ENCODE measurements around the gene AKAP13.

Gene AKAP13

DNA sequence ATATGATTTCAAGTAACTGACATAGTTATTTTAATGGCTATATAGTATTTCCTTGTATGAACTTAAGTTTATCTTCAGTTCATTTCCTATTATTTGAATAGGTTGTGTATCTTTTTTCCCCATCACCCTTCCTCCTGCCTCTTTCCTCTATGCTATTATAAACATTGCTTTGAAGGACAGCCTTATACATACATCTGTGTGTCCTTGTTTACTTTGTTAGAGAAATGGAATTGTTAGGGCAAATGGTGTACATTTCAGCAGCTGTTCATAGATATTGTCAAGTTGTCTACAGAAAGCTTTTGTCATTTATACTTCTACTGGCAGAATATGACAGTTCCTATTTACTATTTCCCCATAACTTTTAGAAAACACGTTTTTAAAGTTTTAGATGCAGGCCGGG, 18.4 kb downstream of the AKAP13 start:
- peaks cover 70% of the 10 kb centered on the region for H3F3A ChIP-seq (ENCODE audit: insufficient read depth)
- H3K79me2 ChIP-seq (ENCODE audit: insufficient read depth, low read length), result peaks cover 98% of the 10 kb centered on the region
- H3K4me2 ChIP-seq (ENCODE audit: low read depth, low read length, poor library complexity, severe bottlenecking), result no peak overlapping the region
- no peak overlapping the region for H3K4me3 ChIP-seq (ENCODE audit: insufficient read depth, low read length, poor library complexity, severe bottlenecking)
- H3K9ac ChIP-seq (ENCODE audit: low read length), result no peak overlapping the region
- TF ChIP-seq, protein P1, sequence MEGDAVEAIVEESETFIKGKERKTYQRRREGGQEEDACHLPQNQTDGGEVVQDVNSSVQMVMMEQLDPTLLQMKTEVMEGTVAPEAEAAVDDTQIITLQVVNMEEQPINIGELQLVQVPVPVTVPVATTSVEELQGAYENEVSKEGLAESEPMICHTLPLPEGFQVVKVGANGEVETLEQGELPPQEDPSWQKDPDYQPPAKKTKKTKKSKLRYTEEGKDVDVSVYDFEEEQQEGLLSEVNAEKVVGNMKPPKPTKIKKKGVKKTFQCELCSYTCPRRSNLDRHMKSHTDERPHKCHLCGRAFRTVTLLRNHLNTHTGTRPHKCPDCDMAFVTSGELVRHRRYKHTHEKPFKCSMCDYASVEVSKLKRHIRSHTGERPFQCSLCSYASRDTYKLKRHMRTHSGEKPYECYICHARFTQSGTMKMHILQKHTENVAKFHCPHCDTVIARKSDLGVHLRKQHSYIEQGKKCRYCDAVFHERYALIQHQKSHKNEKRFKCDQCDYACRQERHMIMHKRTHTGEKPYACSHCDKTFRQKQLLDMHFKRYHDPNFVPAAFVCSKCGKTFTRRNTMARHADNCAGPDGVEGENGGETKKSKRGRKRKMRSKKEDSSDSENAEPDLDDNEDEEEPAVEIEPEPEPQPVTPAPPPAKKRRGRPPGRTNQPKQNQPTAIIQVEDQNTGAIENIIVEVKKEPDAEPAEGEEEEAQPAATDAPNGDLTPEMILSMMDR (IDR thresholded peaks at IDR 0.05; ENCODE audit: insufficient read depth, low read length, poor library complexity, severe bottlenecking), result no peak
- TF ChIP-seq EZH2phosphoT487 (conservative IDR thresholded peaks at IDR 0.05; ENCODE audit: low read length), result no peak
- no peak overlapping the region for H2AFZ ChIP-seq (ENCODE audit: low read depth, low read length, severe bottlenecking)
- no peaks in the 10 kb centered on the region for H3K9me2 ChIP-seq (replicated peaks; ENCODE audit: insufficient read depth, low read length)
- H3K27ac ChIP-seq (ENCODE audit: low read depth, low read length), result peak overlapping the region; percentile 32; the same call in 1 of the 2 replicates
- no peaks in the 10 kb centered on the region for H3K36me3 ChIP-seq (ENCODE audit: low read length)
- no peaks in the 10 kb centered on the region for H3K9me3 ChIP-seq (ENCODE audit: insufficient read depth, low read length)
- peaks cover 29% of the 10 kb centered on the region; the same call in 1 of the 2 replicates for H4K20me1 ChIP-seq (ENCODE audit: low read depth, low read length)
- H3K27me3 ChIP-seq (ENCODE audit: low read length), result no peaks in the 10 kb centered on the region

DNA sequence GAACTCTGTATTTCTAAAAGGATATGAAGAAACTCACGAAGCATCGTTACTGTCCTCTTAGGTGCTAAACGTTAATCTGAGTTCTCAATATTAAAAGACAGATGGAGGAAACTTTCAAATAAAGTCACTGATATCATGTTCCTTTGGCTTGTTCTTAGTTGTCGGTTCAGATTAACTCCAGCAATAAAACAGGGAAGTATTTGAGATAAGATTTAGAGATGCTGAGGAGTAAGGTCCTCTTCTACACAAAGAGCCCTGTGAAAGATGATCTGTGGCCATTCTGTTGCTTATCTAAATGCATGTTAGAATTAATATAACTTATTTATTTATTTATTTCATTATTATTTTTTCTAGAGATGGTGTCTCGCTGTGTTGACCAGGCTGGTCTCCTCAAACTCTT, 19.2 kb downstream of the AKAP13 start:
- H3K4me3 ChIP-seq (ENCODE audit: insufficient read depth, low read length, poor library complexity, severe bottlenecking), result no peak overlapping the region
- TF ChIP-seq, protein P1 (IDR thresholded peaks at IDR 0.05; ENCODE audit: insufficient read depth, low read length, poor library complexity, severe bottlenecking), result no peak
- TF ChIP-seq EZH2phosphoT487 (conservative IDR thresholded peaks at IDR 0.05; ENCODE audit: low read length), result no peak
- H3K9me3 ChIP-seq (ENCODE audit: insufficient read depth, low read length), result no peaks in the 10 kb centered on the region
- peak overlapping the region; percentile 68 for H3K4me2 ChIP-seq (ENCODE audit: low read depth, low read length, poor library complexity, severe bottlenecking)
- no peaks in the 10 kb centered on the region for H3K9me2 ChIP-seq (replicated peaks; ENCODE audit: insufficient read depth, low read length)
- H4K20me1 ChIP-seq (ENCODE audit: low read depth, low read length), result peaks cover 21% of the 10 kb centered on the region; the same call in 1 of the 2 replicates
- no peak overlapping the region for H2AFZ ChIP-seq (ENCODE audit: low read depth, low read length, severe bottlenecking)
- peaks cover 77% of the 10 kb centered on the region for H3F3A ChIP-seq (ENCODE audit: insufficient read depth)
- peaks cover 97% of the 10 kb centered on the region for H3K79me2 ChIP-seq (ENCODE audit: insufficient read depth, low read length)
- H3K27ac ChIP-seq (ENCODE audit: low read depth, low read length), result peak overlapping the region; percentile 72
- no peaks in the 10 kb centered on the region for H3K36me3 ChIP-seq (ENCODE audit: low read length)
- H3K27me3 ChIP-seq (ENCODE audit: low read length), result no peaks in the 10 kb centered on the region
- no peak overlapping the region for H3K9ac ChIP-seq (ENCODE audit: low read length)

DNA sequence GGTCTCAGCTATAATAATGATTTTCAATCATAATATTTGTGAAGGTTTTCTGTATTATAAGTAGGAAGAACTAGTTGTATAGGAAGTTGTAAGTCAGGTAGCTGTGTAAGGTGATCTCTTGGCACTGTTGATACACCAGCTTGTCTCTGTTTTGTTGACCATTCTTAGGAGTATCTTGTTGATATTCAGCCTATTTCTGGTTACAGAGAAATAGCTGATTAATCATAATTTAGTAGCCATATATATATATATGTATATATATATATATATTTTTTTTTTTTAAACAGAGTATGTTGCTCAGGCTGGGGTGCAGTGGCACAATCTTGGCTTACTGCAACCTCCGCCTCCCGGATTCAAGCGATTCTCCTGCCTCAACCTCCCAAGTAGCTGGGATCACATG, 20.2 kb downstream of the AKAP13 start:
- peaks cover 97% of the 10 kb centered on the region for H3K79me2 ChIP-seq (ENCODE audit: insufficient read depth, low read length)
- TF ChIP-seq EZH2phosphoT487 (conservative IDR thresholded peaks at IDR 0.05; ENCODE audit: low read length), result no peak
- TF ChIP-seq, protein P1 (IDR thresholded peaks at IDR 0.05; ENCODE audit: insufficient read depth, low read length, poor library complexity, severe bottlenecking), result no peak
- H3K4me3 ChIP-seq (ENCODE audit: insufficient read depth, low read length, poor library complexity, severe bottlenecking), result peak overlapping the region; percentile 21
- peak overlapping the region; percentile 97 for H3K27ac ChIP-seq (ENCODE audit: low read depth, low read length)
- peaks cover 80% of the 10 kb centered on the region for H3F3A ChIP-seq (ENCODE audit: insufficient read depth)
- H3K9me3 ChIP-seq (ENCODE audit: insufficient read depth, low read length), result no peaks in the 10 kb centered on the region
- no peaks in the 10 kb centered on the region for H3K9me2 ChIP-seq (replicated peaks; ENCODE audit: insufficient read depth, low read length)
- H3K27me3 ChIP-seq (ENCODE audit: low read length), result no peaks in the 10 kb centered on the region
- no peaks in the 10 kb centered on the region for H3K36me3 ChIP-seq (ENCODE audit: low read length)
- H3K9ac ChIP-seq (ENCODE audit: low read length), result peak overlapping the region; percentile 48; the same call in 1 of the 2 replicates
- no peak overlapping the region for H2AFZ ChIP-seq (ENCODE audit: low read depth, low read length, severe bottlenecking)
- H4K20me1 ChIP-seq (ENCODE audit: low read depth, low read length), result peaks cover 11% of the 10 kb centered on the region; the same call in 1 of the 2 replicates
- peak overlapping the region; percentile 68 for H3K4me2 ChIP-seq (ENCODE audit: low read depth, low read length, poor library complexity, severe bottlenecking)

Measured in SU-DHL-6 (cell line).